GM21825 (cell line): ENCODE data around the gene PDE10A.
"Not testable (repeated sequence)": the region's sequence is repeated elsewhere in the genome, so short reads cannot be mapped to it uniquely, and the experiment has no call there.

ENCODE experiments used
- ATAC-seq: cut with Tn5 transposase; IDR thresholded peaks from one replicate; pipeline ENCODE4 v1.9.1; 2021; ENCODE audit warnings: mild to moderate bottlenecking, moderate library complexity; ENCODE audit not compliant: unreplicated experiment

PDE10A gene

DNA sequence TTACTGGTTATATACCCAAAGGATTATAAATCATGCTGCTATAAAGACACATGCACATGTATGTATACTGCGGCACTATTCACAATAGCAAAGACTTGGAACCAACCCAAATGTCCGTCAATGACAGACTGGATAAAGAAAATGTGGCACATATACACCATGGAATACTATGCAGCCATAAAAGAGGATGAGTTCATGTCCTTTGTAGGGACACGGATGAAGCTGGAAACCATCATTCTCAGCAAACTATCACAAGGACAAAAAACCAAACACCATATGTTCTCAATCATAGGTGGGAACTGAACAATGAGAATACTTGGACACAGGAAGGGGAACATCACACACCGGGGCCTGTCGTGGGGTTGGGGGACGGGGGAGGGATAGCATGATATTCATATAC is 104.9 kb downstream of the PDE10A start:
- ATAC-seq: not testable (repeated sequence)

DNA sequence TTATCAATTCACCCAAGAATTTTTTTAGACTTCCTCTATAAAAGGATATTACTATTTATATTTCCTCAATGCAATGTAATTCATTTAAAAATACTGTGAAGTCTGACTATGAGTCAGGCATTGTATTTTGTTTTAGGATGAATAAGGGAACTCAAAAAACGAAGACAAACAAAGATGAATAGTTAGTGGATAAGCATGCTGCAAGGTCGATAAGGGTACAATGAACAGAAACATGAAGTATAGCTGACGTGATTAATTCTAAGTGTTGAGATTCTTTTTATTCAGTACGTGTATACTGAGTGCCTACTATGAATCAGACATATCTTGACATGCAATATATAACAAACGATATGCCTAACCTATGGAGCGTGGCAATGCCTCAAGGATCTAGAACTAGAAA is 105.4 kb downstream of the PDE10A start:
- no peak for ATAC-seq

DNA sequence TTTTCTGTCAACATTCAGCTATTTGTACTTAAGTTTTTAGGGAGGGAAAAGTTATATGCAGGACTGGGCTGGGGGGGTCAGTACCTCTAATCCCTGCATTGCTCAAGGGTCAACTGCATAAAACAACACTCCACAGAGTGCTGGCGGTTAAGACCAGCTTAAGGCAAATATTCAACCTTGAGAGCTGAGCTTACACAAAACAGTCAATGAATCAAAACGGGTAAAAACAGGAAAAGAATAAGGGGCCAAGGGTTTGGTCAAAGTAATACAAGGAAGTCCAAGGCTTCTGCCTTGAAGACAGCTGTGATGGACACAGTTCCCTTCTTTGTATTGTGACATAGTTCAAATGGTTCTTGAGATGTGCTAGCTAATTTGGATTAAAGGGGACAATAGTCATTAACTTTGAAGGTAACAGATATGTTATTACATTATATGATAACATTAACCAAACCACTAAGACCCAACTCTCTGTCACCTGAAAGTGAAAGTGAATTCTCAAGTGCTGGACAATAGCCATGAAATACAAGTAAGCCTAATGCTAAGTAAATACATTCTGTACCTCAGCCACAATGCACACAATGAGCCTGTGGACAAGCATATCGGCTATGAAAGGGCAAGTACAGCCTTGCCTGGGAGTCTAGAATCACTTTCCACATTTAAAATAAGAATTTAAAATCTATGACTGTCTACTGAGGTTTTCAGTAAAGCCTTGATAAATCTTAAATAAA is 106.8 kb downstream of the PDE10A start:
- ATAC-seq: no peak

DNA sequence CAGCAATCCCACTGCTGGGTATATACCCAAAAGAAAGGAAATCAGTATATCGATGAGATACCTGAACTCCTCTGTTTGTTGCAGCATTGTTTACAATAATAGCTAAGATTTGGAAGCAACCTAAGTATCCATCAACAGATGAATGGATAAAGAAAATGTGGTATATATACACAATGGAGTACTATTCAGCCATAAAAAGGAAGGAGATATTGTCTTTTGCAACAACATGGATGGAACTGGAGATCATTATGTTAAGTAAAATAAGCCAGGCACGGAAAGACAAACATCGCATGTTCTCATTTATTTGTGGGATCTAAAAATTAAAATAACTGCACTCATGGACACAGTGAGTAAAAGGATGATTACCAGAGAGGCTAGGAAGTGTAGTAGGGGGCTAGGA is 108.4 kb downstream of the PDE10A start:
- not testable (repeated sequence) for ATAC-seq

DNA sequence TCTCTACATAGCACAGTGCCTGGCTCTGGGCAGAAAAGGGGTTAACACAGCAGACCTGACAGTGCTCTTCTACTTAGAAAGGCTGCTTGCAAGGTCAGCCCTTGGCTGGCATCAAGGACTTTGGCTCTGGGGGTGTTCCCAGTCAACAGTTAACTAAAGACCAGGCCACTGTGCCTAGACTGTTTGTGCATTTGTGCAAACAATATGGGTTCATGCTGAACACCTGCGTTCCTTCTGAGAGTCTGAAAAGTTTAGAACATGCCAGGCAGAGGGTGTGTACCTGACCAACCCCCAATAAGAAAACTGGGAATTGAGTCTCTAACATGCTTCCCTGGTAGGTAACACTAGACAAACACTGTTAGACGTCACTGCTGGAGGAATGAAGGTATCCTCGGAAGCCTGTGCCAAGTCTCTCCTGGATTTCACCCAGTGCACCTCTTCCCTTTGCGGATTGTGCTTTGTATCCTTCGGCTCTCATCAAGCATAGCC is 110.7 kb downstream of the PDE10A start:
- no peak for ATAC-seq

DNA sequence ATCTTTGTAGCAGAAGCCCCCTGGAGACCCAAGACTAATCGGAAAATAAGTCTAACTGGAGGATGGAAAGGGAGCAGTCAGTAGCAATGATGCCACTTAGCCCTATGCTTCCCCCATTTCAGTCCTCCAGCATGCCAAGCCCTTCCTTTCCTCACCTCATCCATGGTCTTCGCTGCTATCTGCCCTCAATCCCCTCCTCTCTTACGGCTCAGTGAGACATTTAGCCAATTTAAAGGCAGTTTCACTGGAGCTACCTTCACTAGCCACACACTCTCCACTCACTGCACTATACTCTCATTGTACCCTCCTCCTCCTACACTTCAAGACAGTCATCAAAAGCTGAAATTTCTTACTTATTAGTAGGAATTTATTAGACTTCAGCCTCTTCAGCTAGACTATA is 111.2 kb downstream of the PDE10A start:
- no peak for ATAC-seq

DNA sequence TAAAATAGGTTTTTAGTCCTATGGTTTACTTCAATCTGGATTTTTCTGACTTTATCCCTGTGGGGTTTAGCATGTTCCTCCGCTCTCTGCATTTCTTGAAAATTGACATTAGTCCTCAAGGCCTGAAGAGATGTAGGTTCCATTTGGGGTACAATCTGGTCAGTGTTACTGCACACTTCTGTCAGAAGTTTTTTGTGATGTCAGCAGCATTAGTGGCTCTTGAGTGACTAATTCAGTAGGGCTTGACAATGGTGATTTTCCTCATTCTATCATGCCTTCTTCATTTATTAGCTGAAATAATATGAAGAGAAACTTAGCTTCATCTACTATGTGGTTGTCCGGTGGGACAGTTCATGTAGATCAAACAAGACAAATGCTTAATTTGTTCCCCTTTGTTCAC is 114.6 kb downstream of the PDE10A start:
- ATAC-seq: no peak

DNA sequence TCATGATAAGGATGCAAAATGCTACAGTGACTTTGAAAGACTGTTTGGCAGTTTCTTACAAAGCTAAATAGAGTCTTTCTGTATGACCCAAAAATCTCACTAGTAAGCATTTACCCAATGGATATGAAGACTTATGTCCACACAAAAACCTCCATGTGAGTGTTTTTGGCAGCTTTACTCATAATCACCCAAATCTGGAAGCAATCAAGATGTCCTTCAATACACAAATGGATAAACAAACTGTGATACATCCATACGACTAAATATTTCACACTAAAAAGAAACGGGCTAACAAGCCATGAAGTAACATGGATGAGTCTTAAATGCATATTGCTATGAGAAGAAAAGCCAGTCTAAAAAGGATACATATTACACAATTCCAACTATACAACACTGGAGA is 117.2 kb downstream of the PDE10A start:
- ATAC-seq: no peak

DNA sequence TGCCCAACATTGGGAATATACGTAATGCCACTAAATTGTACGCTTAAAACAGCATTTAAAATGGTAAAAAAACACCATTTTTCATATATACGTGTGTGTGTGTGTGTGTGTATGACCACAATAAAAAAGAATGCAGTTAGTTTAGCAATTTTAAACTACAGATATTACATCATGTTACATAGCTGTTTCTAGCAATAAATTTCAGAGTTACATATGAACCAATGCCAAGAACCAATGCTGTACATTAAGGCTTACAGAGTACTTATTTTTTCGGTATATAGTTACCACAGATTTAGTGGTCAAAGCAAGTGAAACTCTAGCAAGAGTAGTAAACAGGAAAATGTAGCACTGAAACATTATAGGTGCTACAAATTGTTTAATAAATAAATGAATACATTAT is 119.3 kb downstream of the PDE10A start:
- ATAC-seq: no peak

DNA sequence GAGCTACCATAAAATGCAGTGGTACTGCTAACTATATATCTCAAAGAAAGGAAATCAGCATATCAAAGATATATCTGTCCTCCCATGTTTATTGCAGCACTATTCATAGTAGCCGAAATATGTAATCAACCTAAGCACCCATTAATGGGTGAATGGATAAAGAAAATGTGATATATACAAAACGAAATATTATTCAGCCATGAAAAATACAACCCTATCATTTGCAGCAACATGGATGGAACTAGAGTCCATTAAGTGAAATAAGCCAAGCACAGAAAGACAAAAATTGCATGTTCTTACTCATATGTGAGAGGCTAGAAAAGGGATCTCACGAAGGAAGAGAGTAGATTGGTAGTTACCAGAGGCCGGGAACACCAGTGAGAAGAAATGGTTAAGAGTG is 126.1 kb downstream of the PDE10A start:
- ATAC-seq: no peak

DNA sequence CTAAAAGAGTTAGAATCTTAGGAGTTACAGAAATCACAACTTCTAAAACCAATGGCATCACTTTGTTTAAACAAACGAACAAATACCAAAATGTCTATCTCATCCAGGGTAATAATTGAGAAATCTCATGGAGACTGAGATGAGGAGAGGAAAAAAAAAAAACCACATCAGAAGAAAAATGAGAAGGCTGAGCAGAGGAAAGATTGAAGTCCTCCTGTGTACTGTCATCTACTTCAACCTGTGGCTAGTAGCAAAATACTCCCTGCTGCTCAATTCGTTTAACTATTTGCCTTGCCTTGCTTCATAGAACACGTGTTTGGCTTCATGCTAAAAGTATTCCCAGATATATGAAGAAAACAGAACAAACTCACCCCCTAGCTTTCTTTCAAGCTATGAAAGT is 143.7 kb downstream of the PDE10A start:
- ATAC-seq: no peak

DNA sequence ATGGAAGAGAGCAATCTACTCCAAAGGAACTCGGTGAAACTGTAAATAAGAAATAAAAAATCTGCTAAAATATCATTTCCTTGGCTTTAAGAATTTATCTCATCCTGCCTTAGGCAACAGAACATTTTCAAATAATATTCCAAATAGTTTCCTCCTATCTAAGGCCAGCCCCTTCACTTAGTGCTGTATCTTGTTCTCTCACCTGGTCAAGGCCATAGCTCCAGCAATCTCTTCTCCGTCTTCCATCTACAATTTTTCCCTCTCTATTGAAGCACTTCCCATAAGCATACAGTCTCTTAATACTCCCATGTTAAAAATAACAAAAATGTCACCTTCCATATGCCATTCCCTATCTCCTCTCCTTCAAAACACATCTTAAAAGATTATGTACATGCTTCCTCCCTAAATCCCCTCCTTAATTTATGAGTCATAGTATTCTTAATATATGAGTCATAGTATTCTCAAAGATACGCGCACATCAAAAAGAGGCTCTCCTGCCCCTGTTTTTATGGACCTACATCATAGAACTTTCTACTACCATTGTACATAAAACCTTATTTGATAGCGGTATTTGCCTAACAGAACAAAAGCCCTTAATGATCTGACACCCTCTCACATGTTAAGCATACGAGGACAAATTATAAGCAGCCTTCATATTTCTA is 146.9 kb downstream of the PDE10A start:
- ATAC-seq: no peak

DNA sequence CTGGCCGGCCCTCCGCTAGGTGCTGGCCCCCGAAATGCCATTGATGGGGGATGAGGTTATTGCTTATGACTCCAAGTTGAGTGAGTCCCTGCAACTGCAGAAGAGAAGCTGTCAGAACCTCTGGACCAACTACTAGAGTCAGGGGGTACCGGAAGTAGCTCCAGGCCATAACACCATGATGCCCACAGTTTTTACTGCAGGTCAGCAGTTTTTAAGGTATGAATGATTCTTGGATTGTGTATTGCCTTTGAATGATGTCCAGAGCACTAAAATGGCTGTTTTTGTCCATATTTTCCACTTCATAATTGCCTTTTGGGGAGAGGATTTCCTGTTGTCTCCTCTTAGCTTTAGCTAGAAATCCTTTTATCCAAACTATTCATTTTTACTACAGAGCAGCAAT is 148.4 kb downstream of the PDE10A start:
- no peak for ATAC-seq

DNA sequence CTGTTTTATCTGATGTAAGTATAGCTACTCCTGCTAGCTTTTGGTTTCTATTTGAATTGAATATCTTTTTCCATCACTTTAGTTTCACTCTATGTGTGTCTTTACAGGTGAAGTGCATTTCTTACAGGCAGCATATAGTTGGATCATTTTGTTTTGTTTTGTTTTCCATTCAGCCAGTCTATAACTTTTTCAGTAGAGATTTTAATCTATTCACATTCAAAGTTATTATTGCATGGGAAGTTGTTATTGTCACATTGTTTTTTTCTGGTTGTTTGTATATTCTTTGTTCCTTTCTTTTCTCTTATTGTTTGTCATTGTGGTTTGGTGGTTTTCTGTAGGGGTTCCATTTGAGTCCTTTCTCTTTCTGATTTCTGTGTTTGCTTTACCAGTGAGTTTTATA is 151.2 kb downstream of the PDE10A start:
- peak; percentile 87 for ATAC-seq

DNA sequence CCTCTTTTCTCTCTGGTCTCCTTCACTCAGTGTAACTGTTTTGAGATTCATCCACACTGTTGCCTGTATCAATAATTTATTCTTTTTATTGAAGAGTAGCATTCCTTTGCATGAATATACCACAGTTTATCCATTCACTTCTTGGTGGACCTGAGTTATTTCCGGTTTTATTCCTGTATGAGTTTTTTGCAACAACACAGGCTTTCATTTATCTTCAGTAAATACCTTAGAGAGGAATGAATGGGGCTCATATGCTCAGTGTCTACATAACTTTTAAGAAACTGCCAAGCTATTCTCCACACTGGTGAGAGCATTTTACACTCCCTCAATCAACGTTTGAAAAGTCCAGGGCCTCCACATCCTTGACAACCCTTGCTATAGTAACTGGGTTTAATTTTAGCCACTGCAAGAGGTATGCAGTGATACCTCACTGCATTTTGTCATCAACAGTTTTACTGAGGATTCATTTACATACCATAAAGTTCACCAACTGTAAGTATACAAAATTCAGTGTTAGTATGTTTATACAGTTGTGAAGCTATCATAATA is 154.6 kb downstream of the PDE10A start:
- no peak for ATAC-seq

DNA sequence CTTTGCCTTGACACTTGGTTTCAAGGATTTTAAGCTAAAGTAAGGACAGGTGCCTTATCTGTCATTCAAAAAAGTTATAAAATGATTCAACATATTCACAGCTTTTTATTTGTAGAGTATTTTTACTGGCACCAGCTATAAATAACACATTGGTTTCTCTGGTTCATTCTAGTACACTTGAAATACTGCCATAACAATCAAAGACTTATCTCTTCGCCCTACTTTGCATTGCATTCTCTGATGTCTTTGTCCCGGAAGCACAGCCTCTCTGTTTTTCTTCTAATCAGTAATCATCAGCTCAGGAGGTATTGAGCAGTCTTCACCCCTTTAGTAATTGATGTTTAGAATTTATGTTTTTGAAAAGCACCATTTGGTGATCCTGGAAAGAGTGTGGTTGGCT is 156.4 kb downstream of the PDE10A start:
- no peak for ATAC-seq

DNA sequence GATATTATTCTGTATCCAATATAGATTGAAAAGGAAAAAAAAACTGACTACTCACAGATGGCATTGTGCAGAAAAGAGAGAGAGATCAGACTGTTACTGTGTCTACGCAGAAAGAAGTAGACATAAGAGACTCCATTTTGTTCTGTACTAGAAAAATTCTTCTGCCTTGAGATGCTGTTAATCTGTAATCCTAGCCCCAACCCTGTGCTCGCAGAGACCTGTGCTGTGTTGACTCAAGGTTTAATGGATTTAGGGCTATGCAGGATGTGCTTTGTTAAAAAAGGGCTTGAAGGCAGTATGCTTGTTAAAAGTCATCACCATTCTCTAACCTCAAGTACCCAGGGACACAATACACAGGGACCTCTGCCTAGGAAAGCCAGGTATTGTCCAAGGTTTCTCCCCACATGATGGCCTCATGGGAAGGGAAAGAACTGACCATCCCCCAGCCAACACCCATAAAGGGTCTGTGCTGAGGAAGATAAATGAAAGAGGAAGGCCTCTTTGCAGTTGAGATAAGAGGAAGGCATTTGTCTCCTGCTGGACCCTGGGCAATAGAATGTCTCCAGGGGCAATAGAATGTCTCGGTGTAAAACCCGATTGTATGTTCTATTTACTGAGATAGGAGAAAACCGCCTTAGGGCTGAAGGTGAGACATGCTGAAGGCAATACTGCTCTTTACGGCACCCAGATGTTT is 162.7 kb downstream of the PDE10A start:
- not testable (repeated sequence) for ATAC-seq

DNA sequence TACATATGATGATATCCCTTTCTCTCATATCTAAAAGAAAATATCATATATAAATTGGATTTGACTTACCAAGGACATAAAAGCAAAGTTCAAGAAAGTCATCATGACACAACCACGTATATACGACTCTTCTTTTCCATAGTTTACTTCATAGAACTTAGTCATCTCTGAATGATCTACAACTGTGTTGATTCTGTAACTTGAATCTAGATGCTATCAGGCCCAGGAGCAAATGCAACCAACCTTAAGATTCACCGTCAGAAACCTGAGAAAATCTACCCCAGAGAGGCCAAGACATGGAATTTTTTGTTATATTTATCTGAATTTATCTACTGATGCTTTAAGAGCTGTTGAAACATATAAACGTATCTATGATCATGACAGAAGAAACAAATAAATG is 165.6 kb downstream of the PDE10A start:
- ATAC-seq: no peak

DNA sequence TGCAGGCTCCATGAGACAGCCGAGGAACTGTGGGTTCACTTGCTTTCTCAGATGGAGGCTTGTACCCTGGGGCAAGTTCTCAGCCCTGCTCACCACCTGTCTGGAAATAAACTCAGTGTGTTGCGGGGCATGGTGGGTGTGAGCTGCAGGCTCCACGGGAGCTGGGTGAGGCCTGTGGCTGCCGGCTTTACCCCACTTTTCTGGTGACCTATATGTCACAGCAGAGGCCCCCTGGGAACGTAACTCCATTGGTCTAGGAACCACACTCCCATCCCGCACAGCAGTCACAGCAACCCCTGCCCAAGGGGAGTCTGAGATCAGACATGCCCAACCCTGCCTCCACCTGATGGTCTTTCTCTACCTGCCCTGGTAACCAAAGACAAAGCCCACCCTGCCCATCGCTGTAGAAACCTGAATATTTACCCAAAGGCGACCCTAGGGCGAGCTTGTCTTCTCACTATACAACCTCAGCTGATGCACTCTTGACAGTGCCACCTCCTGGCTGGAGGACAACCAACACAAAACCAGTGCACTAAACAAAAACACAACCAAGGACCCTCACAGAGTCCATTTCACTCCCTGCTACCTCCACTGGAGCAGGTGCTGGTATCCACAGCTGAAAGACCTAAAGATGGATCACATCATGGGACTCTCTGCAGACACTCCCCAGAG is 174.3 kb downstream of the PDE10A start:
- ATAC-seq: no peak

DNA sequence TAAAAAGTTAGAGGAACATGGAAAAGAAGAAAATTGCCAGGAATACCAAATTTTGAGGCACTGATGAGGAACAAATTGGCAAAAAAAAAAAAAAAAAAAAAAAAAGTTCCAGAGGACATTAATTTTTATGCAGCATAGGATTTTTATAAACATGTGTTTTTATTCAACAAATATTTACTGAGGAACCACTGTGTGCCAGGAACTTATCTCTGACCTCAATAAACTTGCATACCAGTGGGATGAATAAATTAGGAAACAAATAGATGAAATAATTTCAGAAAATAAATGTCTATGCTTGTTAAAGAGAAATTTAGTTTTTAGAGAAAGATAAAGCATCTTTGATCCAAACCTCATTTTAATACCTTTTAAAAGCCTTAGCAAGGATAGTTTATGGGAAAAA is 175.1 kb downstream of the PDE10A start:
- ATAC-seq: no peak

DNA sequence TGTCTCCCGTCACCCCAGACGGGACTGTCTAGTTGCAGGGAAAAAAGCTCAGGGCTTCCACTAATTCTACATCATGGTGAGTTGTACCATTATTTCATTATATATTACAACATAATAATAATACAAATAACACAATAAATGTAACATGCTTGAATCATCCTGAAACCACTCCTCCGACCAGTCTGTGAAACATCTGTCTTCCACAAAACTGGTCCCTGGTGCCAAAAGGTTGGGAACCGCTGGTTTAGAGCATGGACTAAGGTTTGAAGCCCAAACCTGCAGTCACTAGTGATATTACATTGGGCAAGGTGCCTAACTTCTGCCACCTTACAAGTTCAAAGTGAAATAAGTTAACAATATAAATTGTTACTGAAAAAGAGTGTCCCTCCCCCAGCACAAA is 175.7 kb downstream of the PDE10A start:
- ATAC-seq: no peak
